COLO829 (cell line): ENCODE results near the gene ZNF768.
"Not testable (repeated sequence)": the region's sequence is repeated elsewhere in the genome, so short reads cannot be mapped to it uniquely, and the experiment has no call there.

Source experiments
- DNase-seq: peaks from one replicate; pipeline ENCODE4 v3.0.0; 2012; ENCODE audit warnings: low spot score

Gene ZNF768

DNA sequence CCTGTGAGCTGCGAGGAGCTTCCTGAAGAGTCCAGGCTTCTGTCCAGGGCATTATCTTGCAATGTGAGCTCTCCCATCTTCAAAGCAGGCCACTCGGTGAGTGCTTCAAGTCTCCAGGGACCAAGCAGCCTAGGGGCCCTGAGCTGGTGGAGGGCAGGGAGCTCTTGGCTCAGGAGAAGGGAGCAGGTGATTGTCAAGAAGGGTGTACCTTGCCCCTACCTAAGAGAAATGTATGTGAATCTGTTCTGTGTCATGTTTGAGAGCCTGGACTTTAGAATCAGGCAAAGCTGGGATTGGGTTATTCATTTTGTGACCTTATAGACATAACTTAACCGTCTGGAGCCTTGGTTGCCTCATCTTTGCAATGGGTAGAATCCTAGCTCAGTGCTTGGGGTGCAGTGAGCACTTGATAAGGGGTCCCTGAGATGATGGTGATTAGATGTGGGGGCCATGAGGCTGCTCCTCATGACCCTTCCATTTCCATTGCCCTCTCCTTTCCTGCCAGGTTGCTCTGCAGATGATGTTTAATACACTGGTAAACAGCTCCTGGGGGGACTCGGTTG is 15.9 kb downstream of the ZNF768 start:
- no peak for DNase-seq

DNA sequence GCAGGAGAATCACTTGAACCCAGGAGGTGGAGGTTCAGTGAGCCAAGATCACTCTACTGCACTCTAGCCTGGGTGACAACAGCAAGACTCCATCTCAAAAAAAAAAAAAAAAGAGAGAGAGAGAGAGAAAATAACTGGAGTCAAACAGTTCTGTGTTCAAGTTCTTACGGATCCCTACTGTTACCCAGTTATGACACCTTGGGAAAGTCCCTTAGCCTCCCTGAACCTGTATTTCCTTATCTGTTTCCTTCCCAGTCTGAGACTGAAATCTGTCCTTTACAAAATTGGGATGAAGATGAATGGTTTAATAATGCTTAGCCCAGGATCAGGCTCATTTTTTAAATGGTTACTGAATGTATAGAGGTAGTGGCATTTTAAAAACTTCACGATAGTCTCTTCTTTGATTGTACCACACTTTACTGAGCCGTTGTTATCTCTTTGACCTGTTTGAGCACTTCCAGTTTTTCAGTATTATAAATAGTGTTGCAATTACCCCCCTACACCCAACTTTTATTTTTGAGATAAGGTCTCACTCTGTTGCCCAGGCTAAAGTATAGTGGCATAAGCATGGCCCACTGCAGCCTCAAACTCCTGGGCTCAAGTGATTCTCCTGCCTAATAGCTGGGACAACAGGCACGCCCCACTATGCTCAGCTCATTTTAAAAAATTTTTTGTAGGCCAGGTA is 17.1 kb downstream of the ZNF768 start:
- DNase-seq: no peak

DNA sequence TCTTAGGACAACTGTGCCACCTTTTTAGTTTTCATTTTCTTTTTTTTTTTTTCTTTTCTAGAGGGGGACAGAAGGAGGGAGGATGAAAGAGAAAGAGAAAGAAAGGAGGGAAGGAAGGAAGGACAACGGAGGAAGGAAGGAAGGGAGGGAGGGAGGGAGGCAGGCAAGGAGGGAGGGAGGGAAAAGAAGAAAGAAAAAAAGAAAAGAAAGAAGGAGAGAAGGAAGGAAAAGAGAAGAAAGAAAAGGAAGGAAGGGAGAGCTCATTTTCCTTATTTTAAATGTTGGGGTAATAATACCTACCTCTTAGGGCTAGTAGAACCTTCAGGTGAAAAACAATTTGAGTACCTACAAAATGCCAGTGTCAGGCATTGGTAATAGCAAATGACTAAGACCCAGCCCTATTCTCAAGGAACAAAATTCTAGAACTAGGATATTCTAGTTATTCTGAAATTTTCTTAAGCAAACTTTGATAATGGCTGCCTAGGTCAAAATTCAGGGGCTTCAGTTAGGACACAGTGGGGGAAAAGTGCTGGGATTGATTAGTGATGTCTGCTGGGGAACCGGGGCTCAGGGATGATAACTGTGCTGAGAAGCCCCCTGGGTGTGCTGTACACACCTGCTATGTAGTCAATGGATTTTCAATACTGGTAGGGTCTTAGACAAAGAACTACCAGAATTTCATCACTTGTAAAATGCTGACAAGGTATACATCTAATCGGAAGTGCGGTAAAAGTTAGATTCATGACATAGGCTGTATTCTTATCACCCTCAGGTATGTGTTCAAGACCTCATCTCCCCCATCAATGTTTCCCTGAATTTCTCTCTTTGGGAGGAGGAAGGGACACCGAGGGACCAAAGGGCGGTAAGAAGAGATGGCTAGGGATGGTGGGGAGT is 22.7 kb downstream of the ZNF768 start:
- no peak for DNase-seq

DNA sequence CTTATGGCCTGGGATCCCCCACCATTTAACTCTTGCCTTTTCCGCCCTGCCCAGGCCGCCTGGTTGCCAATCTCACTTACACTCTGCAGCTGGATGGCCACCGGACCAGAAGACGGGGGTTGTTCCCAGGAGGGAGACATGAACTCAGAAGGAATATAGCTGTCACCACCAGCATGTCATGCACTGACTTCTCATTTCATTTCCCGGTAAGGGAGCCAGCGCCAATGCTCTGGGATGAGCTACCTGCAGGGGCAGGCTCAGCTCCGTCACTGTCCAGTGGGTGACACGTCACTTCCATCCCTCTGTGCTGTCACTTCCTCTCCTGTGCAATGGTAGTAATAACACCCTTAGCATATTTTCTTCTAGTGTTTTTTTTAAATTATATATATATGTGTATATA is 27.1 kb downstream of the ZNF768 start:
- no peak for DNase-seq

DNA sequence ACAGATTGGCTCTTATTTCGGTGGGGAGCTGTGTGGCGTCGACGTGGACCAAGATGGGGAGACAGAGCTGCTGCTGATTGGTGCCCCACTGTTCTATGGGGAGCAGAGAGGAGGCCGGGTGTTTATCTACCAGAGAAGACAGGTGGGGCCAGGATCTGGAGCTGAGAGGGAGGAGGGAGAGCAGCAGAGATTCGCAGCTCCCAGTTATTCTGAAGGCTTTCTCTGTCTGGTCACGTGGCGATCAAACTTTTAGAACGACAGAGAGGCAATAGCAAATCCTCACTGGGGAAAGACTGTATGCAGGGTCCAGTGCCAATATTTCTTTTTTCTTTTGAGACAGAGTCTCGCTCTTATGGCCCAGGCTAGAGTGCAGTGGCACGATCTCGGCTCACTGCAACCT is 31.7 kb downstream of the ZNF768 start:
- no peak for DNase-seq

DNA sequence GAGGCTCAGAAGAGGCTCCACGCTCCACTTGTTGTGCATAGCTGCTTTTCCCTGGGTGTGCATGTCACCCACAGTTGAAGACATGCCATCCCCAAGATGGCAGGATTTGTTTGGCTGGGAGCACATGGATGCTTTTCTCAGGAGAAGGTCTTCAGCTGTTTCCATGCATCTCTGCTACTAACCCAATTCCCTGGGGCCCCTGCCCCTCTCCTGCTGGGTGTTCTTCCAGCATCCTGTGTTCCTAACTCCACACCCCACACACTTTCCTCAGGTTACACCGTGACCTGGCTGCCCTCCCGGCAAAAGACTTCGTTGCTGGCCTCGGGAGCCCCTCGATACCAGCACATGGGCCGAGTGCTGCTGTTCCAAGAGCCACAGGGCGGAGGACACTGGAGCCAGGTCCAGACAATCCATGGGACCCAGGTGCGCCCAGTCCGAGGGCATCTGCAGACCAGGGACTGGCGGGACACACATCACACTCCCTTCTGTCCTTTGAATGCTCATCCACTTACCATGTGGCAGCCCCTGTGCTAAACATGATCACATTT is 32.4 kb downstream of the ZNF768 start:
- no peak for DNase-seq

DNA sequence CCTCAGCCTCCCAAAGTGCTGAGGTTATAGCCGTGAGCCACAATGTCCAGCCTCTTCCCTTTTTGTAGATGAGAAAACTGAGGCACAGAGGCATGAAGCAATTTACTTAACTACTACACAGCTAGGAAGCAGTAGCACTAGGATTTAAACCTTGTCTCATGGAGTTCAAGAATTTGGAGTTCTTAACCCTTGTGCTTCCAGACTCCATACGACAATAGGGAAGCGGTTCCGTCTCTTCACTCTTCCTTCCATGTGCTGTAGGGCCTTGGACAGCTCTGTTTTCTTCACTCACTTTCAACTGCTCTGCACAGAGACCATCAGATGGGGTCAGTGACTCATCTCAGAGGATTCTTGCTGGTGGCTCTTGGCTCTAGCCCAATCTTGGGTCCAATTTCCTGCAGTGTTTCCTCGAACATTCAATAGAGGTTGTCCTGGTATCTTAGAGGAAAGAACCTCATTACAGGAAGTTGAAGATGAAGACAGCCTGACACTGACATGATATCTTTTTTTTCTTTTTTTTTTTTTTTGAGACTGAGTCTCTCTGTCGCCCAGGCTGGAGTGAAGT is 34.5 kb downstream of the ZNF768 start:
- peak; percentile 64 for DNase-seq

DNA sequence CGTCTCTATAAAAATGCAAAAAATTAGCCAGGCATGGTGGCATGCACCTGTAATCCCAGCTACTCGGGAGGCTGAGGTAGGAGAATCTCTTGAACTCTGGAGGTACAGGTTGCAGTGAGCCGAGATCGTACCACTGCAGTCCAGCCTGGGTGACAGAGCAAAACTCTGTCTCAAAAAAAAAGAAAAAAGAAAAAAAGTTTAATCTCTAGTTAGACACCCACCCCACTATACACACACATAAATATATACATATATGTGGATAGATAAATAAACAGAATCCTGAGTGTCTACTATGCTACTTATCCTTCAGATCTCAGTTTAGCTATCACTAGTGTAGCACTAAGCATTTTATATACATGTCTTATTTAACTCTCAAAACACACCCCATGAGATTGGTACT is 35.1 kb downstream of the ZNF768 start:
- no peak for DNase-seq

DNA sequence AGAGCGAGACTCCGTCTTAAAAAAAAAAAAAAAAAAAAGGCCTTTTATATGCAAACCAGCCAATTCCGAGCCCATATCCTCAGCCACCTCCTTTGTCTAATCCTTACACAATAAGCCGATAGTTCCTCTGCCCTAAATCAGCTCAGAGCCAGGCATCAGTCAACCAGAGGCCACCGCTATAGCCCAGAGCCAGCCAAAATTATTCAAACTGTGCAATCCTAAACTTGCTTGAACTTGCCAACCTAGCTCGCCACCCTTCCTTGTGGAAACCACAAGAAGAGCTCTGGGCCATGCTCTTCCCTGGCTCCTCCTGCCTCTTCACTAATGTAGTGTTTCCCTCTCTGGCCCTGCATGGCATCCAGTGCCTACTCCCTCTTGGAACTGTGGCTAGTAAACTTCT is 36.2 kb downstream of the ZNF768 start:
- peak; percentile 20 for DNase-seq

DNA sequence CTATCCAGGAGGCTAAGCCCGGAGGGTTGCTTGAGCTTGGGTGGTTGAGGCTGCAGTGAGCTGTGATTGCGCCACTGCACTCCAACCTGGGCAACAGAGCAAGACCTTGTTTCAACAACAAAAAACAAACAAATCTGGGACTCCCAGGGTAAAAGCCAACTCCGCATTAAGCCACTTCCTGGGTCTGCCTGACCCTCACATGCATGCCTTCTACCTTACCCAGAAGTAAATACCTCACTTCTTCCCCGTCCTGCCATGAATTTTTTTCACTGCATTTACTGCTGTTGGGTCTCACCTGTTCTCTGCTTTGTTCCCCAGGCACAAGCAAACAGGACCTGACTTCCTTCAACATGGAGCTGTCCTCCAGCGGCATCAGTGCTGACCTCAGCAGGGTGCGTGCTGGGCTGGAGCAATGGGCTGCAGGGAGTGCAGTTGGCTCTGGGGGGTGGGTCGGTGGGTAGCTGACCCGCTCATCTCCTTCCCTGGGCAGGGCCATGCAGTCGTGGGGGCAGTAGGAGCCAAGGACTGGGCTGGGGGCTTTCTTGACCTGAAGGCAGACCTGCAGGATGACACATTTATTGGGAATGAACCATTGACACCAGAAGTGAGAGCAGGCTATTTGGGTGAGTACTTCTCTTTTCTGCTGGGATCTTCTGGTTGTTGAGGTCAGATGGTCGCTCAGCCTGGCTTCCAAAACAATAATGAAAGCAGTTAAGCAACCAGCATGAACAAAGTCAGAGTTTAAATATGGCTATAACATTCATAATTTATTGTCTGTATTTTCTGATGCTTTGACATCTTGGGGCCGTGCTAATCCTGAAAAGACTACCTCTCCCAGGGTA is 37.4 kb downstream of the ZNF768 start:
- DNase-seq: no peak

DNA sequence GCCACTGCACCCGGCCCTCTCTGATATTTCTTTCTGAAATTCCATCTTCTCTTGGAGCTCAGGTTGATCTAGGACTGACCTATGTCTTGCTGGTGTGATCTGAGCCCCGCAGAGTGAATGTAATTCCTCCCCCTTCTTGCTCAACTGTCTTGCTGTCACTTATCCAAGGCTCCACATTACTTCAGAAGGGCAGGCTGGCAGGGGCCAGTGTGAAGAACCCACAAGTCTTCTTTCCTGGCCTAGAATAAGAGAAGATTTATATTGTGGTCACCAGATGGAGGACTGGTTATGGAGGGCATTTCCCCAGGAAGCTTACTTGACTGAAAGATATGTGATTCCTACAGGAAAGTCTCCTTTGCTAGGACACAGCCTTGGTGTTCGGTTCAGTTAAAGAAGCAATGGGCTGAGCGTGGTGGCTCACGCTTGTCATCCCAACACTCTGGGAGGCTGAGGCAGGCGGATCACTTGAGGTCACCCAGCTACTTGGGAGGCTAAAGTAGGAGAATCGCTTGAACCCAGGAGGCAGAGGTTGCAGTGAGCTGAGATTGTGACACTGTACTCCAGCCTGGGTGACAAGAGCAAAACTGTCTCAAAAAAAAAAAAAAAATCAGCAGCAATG is 40.4 kb downstream of the ZNF768 start:
- no peak for DNase-seq

DNA sequence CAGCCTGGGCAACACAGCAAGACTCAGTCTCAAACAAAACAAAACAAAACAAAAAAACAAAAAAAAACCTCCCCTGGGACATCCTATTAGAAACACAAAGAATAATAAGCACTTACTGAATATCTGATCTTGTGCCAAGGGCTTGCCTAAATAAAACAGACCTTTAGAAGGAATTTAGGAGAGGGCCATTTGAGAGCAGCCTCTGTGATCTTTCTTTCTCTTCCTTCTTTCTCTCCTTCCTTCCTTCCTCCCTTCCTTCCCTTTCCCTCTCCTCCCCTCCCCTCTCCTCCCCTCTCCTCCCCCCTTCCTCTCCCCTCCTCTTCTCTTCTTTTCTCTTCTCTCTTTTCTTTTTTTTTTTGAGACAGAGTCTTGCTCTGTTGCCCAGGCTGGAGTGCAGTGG is 41.5 kb downstream of the ZNF768 start:
- DNase-seq: no peak

DNA sequence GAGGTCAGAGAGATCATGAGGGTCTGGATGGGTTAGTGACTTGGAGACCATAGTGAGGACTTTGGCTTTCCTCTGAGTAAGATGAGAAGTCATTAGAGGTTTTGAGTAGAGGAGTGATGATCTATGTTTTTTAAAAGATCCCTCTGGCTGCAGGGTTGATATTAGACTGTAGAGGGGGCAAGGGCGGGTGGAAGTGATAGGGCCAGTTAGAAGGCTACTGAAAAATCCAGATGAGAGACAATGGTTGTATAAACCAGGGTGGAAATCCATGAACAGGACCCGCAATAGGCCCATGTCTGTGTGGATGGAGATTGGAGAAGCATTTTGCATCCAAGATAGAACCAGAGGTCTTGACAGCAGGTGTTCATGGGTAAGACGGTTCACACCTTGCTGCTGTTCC is 44.0 kb downstream of the ZNF768 start:
- no peak for DNase-seq

DNA sequence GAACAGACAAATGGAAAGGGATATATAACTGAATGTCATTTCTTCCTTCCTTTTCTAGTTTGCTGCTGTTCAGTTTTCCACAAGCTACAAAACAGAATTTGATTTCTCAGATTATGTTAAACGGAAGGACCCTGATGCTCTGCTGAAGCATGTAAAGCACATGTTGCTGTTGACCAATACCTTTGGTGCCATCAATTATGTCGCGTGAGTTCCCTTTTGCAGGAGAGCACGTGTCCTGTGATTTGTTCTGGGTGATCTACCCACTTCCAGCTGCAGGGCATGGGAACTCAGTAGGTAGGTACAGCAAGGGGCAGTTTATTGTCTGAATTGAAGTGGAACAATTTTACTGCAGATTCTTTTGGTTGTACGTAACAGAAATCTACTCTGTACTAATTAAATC is 45.0 kb downstream of the ZNF768 start:
- no peak for DNase-seq

DNA sequence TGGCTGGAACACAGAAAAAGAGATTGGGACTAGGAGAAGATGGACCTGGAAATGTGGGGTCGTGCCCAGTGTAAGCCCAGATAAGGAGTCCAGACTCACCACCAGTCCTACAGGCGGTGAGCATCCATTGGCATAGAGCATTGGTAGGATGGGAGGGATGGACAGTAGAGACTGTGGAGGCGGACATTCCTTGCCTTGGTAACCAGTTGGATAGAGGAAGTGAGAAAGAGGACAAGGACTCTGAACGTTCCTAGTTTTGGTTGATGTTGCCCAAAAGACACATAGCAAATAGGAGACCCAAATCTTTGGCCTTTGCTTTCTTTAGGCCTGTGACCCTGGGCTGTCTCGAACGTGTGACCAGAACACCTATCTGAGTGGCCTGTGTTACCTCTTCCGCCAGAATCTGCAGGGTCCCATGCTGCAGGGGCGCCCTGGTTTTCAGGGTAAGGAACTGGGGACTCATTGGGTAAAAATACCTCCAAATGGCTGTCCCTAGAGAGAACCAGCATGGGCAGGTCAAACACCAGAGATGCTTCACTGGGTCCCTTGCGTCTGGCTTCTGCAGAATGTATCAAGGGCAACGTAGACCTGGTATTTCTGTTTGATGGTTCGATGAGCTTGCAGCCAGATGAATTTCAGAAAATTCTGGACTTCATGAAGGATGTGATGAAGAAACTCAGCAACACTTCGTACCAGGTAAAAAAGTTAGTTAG is 47.4 kb downstream of the ZNF768 start:
- no peak for DNase-seq

DNA sequence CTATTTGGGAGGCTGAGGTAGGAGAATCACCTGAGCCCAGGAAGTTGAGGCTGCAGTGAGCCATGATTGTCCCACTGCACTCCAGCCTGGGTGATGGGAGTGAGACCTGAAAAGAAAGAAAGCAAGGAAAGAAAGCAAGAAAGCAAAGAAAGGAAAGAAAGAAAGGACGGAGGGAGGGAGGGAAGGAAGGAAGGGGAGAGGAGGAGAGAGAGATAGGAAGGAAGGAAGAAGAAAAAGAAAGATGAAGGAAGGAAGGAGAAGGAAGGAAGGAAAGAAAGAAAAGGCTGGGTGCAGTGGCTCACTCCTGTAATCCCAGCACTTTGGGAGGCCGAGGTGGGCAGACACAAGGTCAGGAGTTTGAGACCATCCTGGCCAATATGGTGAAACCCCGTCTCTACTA is 48.6 kb downstream of the ZNF768 start:
- DNase-seq: not testable (repeated sequence)

DNA sequence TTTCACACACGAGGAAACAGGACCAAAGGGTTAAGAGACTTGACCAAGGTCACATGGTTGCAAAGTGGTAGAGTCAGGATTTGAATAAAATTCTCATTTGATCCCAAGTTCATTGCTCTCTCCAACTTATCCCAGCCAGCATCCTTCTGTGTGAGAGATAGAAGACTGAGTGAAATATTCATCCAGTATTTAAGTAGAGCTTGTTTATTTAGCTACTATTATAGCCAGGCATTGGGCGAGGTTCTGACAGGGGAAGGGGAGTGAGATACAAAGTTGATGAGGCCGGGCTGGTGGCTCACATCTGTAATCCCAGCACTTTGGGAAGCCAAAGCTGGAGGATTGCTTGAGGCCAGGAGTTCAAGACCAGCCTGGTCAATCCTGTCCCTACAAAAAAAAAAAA is 49.4 kb downstream of the ZNF768 start:
- DNase-seq: no peak

DNA sequence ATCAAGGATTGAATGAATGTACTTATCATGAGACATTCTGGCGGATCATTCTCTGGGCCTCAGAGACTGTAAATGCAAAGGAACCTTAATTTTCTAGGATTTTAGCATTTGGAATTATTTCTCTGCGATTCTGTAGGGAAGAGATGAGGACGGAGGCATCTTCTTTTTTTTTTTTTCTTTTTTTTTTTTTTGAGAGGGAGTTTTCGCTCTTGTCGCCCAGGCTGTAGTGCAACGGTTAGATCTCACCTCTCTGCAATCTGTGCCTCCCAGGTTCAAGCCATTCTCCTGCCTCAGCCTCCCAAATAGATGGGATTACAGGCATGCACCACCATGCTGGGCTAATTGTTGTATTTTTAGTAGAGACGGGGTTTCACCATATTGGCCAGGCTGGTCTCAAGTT is 51.7 kb downstream of the ZNF768 start:
- no peak for DNase-seq

DNA sequence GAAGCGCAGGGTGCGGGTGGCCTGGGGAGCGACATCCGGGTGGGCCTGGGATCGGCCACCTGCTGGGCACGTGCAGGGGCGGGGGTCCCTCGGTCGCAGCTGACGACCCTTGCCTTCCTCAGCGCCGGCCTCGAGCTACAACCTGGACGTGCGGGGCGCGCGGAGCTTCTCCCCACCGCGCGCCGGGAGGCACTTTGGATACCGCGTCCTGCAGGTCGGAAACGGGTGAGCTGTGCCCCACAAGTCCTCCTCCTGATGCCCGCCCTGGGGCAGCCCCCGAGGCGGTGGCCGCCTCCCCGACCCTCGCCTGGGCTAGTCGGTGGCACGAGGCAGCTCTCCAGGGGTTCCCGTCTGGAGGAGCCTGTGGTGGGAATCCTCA is 52.3 kb downstream of the ZNF768 start:
- DNase-seq: no peak
